A673 (cell line): ENCODE results near the gene LGALS9.

Source experiments
- CTCF ChIP-seq: fragments of 300-800, 200-600 bp; sonication (generic); conservative IDR thresholded peaks from 2 replicates; pipeline ENCODE4 v1.5.1; 2017; ENCODE audit warnings: low read depth, mild to moderate bottlenecking, antibody characterized with exemption, low read length, moderate library complexity, mixed read lengths
- EZH2 ChIP-seq: fragments of 200-600 bp; sonication (generic); IDR thresholded peaks from 2 replicates; pipeline ENCODE4 v1.6.1; 2017; ENCODE audit warnings: borderline replicate concordance, low read depth, mild to moderate bottlenecking, mixed read lengths, antibody characterized with exemption, low read length; ENCODE audit not compliant: poor library complexity, severe bottlenecking

GRCh38 chr17:27585153-27585681, 45.8 kb upstream of the LGALS9 start:
- TF ChIP-seq CTCF (no peak), EZH2 (no peak)
